HG03469 (cell line): ENCODE measurements around the gene SIGLEC11.
"Not testable (repeated sequence)": the region's sequence is repeated elsewhere in the genome, so short reads cannot be mapped to it uniquely, and the experiment has no call there.

ENCODE experiments used
- ATAC-seq: cut with Tn5 transposase; IDR thresholded peaks from one replicate; pipeline ENCODE4 v1.9.1; 2021; ENCODE audit warnings: mild to moderate bottlenecking, moderate library complexity, moderate number of reproducible peaks; ENCODE audit not compliant: unreplicated experiment

The SIGLEC11 gene, protein sequence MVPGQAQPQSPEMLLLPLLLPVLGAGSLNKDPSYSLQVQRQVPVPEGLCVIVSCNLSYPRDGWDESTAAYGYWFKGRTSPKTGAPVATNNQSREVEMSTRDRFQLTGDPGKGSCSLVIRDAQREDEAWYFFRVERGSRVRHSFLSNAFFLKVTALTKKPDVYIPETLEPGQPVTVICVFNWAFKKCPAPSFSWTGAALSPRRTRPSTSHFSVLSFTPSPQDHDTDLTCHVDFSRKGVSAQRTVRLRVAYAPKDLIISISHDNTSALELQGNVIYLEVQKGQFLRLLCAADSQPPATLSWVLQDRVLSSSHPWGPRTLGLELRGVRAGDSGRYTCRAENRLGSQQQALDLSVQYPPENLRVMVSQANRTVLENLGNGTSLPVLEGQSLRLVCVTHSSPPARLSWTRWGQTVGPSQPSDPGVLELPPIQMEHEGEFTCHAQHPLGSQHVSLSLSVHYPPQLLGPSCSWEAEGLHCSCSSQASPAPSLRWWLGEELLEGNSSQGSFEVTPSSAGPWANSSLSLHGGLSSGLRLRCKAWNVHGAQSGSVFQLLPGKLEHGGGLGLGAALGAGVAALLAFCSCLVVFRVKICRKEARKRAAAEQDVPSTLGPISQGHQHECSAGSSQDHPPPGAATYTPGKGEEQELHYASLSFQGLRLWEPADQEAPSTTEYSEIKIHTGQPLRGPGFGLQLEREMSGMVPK

GRCh38 chr19:49960980-49961379 lies at the start of gene SIGLEC11:
TSS of gene SIGLEC11 (minus strand) at chr19:49961172. CDS start at chr19:49961081, 91 bp downstream.
- not testable (repeated sequence) for ATAC-seq

DNA sequence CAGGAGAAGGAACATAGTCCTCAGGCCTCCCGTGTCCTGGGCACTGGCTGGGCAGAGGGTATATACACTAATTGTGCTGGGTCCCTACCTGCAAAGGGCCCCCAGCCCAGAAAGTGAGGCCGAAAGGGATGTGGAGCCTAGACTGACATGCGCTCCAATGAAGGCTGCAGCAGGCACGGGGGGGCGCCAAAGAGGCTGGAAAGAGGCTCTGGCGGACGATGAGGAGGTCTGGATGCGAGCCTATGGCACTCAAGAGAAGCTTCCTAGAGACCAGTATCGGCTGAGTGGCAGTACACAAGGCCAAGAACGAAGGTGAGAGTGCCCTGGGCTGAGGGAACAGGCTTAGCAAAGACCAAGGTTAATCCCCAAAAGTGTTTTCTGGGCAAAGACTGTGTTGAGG lies 47.6 kb upstream of the SIGLEC11 start:
- no peak for ATAC-seq

DNA sequence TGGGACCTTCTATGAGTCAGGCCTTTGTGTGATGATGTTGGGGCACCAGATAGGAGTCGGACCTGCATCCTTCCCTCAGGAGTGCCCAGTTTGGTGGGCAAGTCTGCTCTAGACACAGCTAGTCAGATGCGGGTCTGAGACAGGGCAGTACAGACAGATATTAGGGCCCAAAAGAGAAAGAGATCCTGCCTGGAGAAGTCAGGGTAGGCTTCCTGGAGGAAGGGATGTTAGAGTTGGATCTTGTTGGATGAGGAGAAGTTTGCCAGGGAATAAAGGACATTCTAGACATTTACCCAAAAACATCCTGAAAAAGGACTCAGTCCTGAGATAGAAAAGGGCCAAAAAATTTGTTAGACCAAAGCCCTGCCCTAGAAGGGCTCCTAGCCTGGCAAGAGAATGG lies 47.0 kb upstream of the SIGLEC11 start:
- ATAC-seq: no peak

GRCh38 chr19:50007170-50007569 lies 46.2 kb upstream of the SIGLEC11 start:
- ATAC-seq: no peak

- no peak for ATAC-seq
These were observed 44.5 kb upstream of the SIGLEC11 start for GRCh38 chr19:50005428-50005827.

- no peak for ATAC-seq
These were observed 42.9 kb upstream of the SIGLEC11 start for GRCh38 chr19:50003810-50004419.

GRCh38 chr19:50003254-50003788 lies 42.3 kb upstream of the SIGLEC11 start:
- ATAC-seq: no peak

GRCh38 chr19:50002386-50002960 lies 41.5 kb upstream of the SIGLEC11 start:
- ATAC-seq: no peak

DNA sequence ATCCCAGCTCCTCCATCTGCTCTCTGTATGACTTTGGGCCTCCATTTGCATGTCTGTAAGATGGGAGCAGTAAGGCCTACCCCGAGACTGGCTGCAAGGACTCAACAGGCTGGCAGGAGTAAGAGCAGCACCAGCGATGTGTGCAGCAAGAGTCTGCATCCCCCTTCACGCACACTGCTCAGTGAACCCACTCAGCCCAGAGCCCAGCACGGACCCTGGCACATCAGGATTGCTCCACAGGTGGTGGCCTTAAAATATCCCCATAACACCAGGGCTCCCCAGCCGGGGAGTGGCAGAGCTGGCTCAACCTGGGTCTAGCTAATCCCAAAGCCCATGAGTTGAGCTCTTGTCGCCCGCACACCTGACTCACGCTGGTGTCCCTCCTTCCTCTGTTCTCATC lies 40.8 kb upstream of the SIGLEC11 start:
- ATAC-seq: no peak

- ATAC-seq: no peak
These were observed 40.0 kb upstream of the SIGLEC11 start for GRCh38 chr19:50000841-50001557.

DNA sequence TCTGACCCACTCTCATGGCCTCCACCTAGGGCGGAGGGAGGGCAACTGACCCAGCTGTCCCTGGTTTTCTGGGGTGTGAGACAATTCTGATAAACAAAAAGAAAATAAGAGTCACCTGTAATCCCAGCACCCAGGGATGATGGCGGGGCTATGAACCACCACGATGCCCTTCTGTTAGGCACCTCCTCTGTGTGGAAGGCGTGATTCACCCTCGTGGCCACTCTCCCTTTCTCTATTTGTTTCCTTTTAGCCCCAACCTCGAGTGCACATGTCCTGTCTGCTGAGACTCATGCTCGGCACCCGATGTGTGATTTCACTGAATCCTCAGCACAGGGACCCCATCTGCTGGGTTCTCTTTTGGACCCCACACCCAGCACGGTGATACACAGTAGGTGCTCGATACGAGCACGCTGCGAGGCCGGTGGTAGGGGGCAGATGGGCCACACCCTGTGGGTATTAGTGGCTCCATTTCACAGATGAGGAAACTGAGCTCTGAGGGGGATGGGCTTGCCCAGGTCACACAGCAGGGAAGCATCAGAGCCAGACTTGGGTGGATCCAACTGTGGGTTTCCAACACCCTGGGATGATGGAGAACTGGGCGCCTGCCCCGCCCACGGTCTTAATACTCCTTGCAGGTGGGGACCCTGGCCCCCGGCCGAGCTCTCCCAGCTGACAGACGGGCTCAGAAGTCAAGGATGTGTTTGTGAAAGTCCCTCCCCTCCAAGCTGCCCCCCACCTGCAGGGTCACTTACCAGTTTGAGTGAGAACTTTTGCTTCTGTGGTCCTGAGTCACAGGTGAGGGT lies 39.3 kb upstream of the SIGLEC11 start:
- no peak for ATAC-seq

DNA sequence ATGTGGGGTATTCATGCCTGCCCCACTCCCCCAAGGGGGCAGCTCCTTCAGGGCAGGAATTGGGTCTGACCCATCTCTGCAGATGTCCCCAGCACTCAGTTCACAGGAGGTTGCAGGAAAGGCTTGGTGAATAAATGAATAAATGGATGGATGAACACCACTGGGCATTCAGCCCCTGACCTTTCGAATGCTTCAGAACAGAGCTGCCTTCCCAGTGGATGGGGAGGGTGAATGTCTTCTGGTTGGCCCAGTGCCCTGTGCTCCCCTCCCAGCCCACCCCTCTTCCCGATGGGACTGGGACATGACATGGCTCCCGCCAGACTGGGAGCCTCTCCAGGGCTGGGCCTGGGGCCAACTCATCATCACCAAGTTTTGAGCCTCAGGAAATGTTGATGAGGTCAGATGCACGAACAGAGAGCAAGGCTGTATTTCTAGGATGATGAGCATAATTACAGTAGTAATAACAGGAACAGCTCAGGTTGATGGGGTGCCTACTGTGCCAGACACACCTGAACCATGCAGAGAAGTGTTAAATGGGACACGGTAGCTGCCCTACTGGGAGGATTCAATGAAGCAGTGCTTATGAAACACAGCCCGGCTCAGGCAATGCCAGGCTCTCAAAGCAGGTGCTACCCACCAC lies 38.5 kb upstream of the SIGLEC11 start:
- ATAC-seq: no peak

- no peak for ATAC-seq
These were observed 36.7 kb upstream of the SIGLEC11 start for GRCh38 chr19:49997709-49998108.

DNA sequence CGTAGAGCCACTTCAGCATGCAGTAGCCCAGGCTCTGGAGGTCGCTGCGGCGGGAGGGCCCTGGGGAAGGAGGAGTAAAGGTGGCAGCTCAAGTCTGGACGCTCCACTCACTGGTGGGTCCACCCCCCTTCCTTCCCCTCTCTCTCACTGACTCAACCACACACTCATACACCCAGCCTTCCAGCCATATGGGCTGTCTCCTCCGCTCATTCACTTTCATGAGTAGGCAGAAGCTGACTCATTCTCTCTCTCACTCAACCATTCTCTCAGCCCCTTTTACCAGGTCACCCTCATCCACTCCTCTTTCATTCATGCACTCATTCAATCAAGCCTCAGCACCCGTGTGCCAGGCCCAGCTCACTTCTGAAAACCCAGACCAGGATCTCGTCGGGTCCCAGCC lies 27.5 kb upstream of the SIGLEC11 start:
- no peak for ATAC-seq

DNA sequence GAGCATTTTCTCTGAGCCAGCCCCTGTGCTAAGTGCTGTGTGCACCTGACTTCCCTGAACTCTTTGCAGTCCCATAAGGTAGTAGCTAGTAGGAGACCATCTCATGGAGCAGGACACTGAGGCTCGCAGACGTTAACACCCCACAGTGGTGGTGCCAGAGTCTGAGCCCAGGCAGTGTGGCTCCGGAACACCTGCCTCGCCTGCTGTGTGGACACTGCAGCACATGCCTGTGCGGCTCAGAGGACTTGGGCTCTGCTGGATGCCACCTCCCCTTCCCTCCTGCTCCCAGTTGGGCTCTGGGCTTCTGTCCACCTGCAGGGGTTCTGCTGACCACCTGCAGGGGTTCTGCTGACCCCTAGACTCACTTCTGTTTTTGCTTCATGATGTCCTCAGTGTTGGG lies 27.0 kb upstream of the SIGLEC11 start:
- no peak for ATAC-seq

- no peak for ATAC-seq
These were observed 26.3 kb upstream of the SIGLEC11 start for GRCh38 chr19:49987159-49987698.

GRCh38 chr19:49986354-49986753 lies 25.4 kb upstream of the SIGLEC11 start:
- no peak for ATAC-seq

DNA sequence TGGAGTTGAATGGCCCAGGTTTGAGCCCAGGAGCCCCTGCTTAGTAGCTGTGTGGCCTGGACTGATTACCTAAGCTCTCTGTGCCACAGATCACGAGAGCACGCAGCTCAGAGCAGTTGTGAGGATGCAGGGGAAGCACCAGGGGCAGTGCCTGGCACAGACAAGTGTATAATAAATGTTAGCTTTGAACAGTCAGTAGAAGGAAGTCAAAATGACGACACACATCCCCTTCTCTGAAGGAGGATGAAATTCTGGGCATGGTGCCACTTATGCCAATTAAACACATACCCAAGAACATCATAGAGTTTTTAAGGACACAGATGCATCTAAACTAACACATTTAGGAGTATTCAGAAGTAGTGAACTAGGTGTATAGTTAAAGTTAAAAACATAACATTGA lies 24.9 kb upstream of the SIGLEC11 start:
- ATAC-seq: no peak

DNA sequence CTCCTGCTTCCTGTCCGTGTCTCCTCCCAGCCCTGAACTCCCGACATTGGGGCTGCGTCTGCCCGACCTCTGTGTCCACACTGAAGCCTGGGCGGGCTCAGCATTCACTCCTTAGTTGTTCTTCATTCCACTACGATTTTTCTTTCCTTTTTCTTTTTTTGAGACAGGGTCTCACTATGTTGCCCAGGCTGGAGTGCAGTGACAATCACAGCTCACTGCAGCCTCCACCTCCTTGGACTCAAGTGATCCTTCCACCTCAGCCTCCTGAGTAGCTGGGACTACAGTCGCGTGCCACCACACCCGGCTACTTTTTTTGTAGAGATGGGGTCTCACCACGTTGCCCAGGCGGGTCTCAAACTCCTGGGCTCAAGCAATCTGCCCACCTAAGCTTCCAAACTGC lies 23.5 kb upstream of the SIGLEC11 start:
- no peak for ATAC-seq
